Stimulated activated CD8-positive, alpha-beta memory T cell treated with anti-CD3 and anti-CD28 coated beads, Interleukin-2, amount 100 ng/mL, for 1 hour (primary cell): ENCODE results near the gene HECTD4.
"Not testable (repeated sequence)": the region's sequence is repeated elsewhere in the genome, so short reads cannot be mapped to it uniquely, and the experiment has no call there.

Experiments used
- DNase-seq, 2 donors: peaks; one replicate each; pipeline ENCODE4 v3.0.0-alpha.2; 2020; ENCODE audit warnings: low read depth in 2 of 2

The HECTD4 gene

GRCh38 chr12:112353393-112353792 is 28.8 kb downstream of the HECTD4 start:
- DNase-seq: no peak

DNA sequence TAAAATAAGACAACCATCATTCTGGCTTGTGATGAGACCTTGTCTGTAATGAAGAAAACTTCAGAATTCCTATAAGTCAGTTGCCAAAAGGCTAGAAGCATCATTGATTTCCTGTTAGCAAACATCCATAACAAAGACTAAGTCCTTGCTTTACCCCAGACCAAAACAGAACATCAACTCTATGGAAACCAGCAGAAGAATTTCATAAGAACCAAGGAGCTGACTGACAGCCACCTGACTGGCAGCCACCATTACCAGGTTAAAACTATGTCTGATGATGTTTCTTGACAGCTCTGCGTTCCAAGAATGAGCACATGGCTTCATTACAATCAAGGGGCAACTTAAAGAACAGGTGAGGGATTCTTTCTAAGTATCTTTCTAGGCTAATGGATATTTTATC is 29.3 kb downstream of the HECTD4 start:
- no peak for DNase-seq

- DNase-seq: no peak
Observed at GRCh38 chr12:112350593-112351592, 31.3 kb downstream of the HECTD4 start.

DNA sequence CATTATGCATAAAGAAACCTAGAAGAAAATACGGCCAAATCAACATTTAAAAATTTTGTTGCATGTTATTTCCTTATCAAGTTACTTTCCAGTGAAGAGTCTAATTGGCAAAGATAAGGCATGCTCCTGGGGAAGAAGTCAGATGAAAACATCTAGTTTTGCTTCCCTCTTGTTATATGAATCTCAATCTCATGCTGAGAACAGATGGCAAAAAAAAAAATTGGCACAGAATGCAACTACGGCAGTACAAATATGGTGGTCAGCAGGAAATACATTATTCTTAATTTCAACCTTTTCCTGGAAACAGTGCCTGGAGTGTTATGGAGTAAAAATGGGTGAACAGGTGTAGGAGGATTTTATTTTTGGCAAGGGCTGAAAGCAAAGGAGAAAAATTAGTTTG is 32.8 kb downstream of the HECTD4 start:
- no peak for DNase-seq

GRCh38 chr12:112348926-112349325 is 33.3 kb downstream of the HECTD4 start:
- not testable (repeated sequence) for DNase-seq

- no peak for DNase-seq
Observed at GRCh38 chr12:112347581-112347982, 34.6 kb downstream of the HECTD4 start.

GRCh38 chr12:112346194-112346593 is 36.0 kb downstream of the HECTD4 start:
- no peak for DNase-seq

- no peak for DNase-seq
Observed at GRCh38 chr12:112344220-112344619, 38.0 kb downstream of the HECTD4 start.

DNA sequence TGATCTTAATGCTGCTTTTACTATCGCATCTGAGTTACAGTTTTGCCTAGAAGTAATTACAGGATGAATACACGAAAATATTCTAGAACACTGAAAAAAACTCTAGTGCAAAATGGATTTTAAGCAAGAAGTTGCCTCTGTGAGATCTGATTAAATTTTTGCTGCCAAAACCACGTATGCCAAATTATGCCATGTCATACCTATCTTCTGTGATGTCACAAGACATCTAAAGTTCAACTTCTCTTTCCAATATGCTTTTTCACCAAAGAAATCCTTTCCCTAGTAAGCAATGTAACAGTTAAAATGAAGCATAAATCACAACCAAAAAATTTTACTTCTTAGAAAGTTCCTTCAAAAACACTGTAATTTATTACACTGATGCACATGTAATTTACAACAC is 39.6 kb downstream of the HECTD4 start:
- DNase-seq: no peak

DNA sequence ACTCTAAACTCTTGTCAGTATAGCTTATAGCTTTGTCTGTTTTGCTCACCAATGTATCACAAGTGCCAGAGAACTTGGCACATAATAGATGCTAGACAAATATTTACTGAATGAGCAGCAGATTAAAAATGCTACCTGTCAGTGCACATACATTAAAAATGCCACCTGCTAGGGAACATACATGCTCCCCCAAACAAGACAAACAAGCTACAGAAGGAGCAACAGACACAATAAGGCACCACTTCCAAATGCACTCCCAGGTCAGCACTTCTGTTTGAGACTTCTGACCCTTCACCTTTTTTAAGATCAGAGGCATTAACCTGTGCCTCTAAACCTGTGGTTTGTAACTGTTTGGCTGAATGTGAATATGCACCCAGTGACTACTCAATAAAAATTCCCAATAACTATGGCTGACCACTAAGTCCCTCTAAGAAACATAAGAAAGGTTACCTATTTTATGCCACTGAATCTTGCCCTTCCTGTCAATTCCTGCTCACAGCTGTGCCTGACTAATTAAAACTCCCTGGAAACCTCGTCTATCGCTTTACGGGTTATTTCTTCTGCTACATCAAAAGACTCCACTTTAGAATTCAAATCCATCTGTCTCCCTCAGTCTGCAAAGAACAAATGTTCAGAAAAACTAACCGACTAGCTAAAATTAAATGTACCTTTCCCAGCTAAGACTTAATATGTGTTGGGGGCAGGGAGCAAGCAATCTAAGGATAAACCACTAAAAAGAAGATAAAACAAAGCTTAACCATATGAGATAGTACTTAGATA is 41.0 kb downstream of the HECTD4 start:
- DNase-seq: no peak

GRCh38 chr12:112340230-112340629 is 42.0 kb downstream of the HECTD4 start:
- DNase-seq: no peak

GRCh38 chr12:112334999-112335398 is 47.2 kb downstream of the HECTD4 start:
- DNase-seq: not testable (repeated sequence)

DNA sequence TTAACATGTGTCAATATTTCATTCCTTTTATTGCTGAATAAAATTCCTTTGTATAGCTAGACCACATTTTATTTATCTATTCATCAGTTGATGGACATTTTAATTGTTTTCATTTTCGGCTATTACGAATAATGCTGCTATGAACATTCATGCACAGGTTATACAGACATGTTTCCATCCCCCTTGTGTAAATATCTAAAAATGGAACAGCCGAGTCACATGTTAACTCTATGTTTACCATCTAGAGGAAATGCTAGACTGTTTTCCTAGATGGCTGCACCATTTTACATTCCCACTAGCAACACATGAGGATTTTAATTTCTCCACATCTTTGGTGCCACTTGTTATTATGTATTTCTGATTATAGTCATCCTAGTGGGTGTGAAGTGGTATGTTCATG is 49.2 kb downstream of the HECTD4 start:
- DNase-seq: no peak

DNA sequence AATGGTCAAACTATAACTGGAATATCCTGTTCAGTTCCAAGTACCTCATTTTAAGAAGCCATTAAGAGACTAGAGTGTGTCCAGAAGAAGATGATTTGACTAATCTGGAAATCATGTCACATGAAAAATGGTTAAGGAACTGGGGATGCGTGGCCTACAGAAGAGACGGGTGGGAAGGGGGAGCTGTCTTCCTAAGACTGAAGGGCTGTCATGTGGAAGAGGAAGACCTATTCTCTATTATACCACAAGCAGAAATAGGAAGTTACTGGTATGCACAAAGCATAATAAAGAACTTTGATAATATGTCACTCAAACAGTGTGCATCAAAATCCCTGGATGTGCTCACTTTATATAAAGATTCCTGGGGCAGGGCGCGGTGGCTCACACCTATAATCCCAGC is 50.3 kb downstream of the HECTD4 start:
- DNase-seq: no peak

DNA sequence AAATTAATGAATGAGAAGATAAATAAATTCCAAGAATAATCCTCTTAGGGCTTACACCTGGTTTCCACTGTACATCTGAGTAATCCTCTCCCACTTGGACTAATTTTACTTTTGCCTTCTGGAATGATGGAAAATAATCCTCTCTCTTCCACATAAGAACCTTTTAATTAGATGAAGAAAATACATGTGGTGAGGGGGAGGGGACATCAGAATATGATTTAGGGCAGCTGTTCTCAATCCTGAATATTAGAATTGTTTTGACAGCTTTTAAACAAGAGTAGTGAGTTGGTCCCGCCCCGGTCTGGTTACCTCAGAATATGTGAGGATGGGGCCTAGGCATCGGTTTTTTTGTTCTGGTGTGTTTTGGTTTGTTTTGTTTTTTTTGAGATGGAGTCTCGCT is 51.5 kb downstream of the HECTD4 start:
- no peak for DNase-seq

DNA sequence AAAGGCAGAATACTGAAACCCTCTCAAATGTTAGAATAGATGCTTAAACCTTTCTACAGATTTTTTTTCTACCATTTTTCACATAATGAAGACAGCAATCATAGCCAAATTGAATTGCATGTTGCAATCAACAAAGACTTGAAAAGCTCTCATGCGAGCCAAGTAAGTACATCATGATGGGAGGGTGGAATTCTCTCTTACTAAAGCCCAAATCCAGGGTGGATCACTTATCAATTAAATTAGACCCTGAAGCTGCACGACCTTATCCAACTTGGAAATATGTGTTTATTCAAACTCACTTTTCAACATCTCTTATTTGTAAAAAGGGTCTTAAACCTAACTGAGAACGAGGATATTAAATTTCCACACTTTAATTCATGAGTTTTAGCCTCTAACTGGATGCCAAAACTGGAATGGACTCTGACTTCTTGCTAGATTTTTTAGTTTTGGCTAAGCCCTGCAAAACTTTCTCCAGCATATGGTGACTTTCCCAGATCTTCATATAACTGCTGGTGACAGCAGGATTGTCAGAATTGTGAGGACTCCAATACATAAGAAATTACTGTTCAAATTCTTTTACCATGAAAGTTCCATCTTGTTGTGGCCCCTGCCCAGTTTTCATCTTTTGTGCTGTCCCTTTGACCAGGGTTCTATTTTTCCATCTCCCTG is 53.6 kb downstream of the HECTD4 start:
- DNase-seq: no peak

DNA sequence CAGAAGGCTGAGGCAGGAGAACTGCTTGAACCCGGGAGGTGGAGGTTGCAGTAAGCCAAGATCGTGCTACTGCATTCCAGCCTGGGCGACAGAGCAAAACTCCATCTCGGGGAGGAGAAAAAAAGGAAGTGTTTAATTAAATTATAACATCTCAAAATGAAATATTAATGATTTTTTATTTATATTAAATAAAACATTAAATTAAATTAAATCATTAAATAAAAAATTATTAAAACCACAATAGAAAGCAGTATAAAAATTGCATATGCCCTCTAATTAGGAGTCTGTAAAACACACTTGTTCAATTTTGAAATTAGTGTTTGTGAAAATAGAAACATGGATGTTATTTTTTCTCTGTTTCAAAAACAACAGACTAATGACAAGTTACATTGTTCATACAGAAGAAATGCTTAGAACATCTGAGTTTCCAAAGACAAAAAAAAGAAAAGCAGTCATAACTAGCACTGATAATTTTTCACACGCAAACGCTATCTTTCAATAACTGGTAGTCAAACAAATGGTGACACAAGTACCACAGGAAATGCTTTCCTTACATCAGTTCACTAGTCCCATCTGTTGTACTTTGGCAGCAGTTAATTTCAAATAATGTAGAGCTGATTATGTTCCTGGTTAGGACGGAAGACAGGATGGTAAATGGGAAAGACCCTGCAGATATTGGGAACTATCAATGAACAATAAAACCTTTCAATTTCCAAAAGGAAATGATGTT is 54.9 kb downstream of the HECTD4 start:
- no peak for DNase-seq

GRCh38 chr12:112325622-112326207 is 56.5 kb downstream of the HECTD4 start:
- no peak for DNase-seq

- DNase-seq: no peak
Observed at GRCh38 chr12:112325157-112325556, 57.1 kb downstream of the HECTD4 start.

GRCh38 chr12:112322882-112323547 is 59.2 kb downstream of the HECTD4 start:
- DNase-seq: no peak

DNA sequence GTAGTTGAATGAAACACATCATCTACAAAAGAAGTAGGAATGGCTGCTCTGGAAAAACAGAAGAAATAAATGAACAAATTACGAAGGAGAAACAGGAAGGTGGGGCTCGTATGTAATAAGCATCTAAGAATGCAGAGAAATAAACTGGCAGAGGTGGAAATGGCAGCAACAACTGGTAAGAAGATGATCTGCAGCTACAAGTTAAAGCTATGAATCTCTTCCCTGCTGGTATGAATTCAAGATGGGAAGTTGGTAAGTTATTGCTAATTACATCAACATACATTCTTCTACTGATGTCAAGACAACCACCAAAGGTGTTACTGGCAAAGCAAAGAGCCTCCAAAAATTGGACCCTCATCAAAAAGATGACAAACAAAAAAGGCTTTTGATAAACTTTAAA is 59.8 kb downstream of the HECTD4 start:
- DNase-seq: no peak
